Breast epithelium (tissue), 3 donors: Measurements from ENCODE around the gene C1QTNF1.

ENCODE experiments used
- POLR2A ChIP-seq: fragments of 450-650 bp; IDR thresholded peaks from one replicate; pipeline ENCODE4 v1.6.1; 2016; ENCODE audit warnings: antibody characterized with exemption, mild to moderate bottlenecking, moderate library complexity
- POLR2AphosphoS5 ChIP-seq, 3 donors: sonication (generic); formaldehyde crosslinking; IDR thresholded peaks; one replicate each; pipeline ENCODE4 v1.6.1; 2017; ENCODE audit warnings: antibody characterized with exemption in 3 of 3

DNA sequence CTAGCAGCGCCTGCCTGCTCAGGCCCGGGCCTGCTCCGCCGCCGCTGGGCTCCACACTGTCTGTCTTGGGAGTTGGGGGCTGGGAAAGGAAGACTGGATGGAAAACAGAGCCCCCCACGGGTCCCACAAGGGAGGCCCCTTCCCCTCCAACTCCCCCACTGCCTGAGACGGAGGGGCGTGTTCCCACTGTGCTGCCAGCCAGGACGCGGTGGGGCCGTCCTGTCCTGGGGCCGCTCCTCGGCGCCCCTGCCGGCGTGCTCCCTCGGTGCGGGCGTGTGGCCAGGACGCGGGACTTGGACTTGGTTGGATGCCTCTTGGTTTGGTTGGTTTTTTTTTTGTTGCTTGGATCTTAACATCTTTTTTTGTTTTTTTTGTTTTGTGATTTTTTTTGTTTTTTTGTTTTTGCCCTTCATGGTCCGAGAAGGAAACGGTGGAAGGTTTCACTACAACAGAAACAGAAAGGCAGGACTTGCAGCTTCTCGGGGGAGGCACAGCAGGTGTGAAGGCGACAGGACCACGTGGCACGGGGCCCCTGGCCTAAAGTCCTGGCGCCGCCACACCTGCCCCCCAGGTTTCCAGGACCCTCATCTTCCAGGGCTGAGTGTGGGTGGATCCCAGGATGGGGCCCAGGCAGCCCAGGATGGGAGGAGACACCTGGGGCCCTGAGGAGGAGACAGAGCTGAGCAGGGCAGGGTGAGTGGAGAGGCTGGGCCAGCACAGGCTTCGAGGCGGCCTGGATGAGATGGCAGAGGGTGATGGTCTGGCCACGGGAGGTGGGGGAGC lies 66.7 kb downstream of the C1QTNF1 start:
- TF ChIP-seq POLR2AphosphoS5 (IDR thresholded peaks at IDR 0.05), result no peak
- no peak for TF ChIP-seq POLR2A
